ENCODE data around the gene ZMAT5.
"Not testable (repeated sequence)": the region's sequence is repeated elsewhere in the genome, so short reads cannot be mapped to it uniquely, and the experiment has no call there.

Gene ZMAT5

GRCh38 chr22:29755889-29756288 lies 10.9 kb downstream of the ZMAT5 start:
- Histone ChIP-seq H2AFZ (ENCODE audit: low read depth, low read length) (no peak overlapping the region), H3K4me2 (ENCODE audit: insufficient read depth, low read length) (no peak overlapping the region), H3K4me1 (ENCODE audit: insufficient read depth, low read length) (no peaks in the 10 kb centered on the region), H3K27me3 (ENCODE audit: insufficient read depth, low read length, poor library complexity) (no peaks in the 10 kb centered on the region), H3K79me2 (ENCODE audit: insufficient read depth, low read length) (0 out of 2 replicates have a peak, but pooled peaks cover 2% of the 10 kb centered on the region), H3K36me3 (ENCODE audit: insufficient read depth, low read length) (0 out of 2 replicates have a peak, but pooled peaks cover 3% of the 10 kb centered on the region), H3K4me3 (ENCODE audit: low read depth in 1 of 2, low read length in 2 of 2) (no peak overlapping the region), H4K20me1 (ENCODE audit: insufficient read depth, low read length) (0 out of 2 replicates have a peak, but pooled peaks cover 3% of the 10 kb centered on the region), H3K27ac (ENCODE audit: low read length) (no peak overlapping the region), H3K9ac (ENCODE audit: low read depth, low read length) (no peak overlapping the region), H3K9me3 (ENCODE audit: insufficient read depth, low read length, severe bottlenecking) (no peaks in the 10 kb centered on the region)
- TF ChIP-seq EZH2 (IDR thresholded peaks at IDR 0.05; ENCODE audit: borderline replicate concordance, low read depth, low read length, severe bottlenecking) (no peak), CTCF (IDR thresholded peaks at IDR 0.05; ENCODE audit: borderline replicate concordance, extremely low read depth, low read length, poor library complexity, severe bottlenecking) (no peak)
- ATAC-seq (ENCODE audit: insufficient read depth, low read depth) (no peak), DNase-seq (no peak)

- H3K27me3 ChIP-seq (ENCODE audit: insufficient read depth, low read length, poor library complexity); ATAC-seq (ENCODE audit: insufficient read depth, low read depth); H3K4me3 ChIP-seq (ENCODE audit: low read depth in 1 of 2, low read length in 2 of 2); H3K9ac ChIP-seq (ENCODE audit: low read depth, low read length); H3K79me2 ChIP-seq (ENCODE audit: insufficient read depth, low read length); H3K9me3 ChIP-seq (ENCODE audit: insufficient read depth, low read length, severe bottlenecking); H3K4me2 ChIP-seq (ENCODE audit: insufficient read depth, low read length); H4K20me1 ChIP-seq (ENCODE audit: insufficient read depth, low read length); DNase-seq; H3K27ac ChIP-seq (ENCODE audit: low read length); H3K4me1 ChIP-seq (ENCODE audit: insufficient read depth, low read length); H3K36me3 ChIP-seq (ENCODE audit: insufficient read depth, low read length); H2AFZ ChIP-seq (ENCODE audit: low read depth, low read length): not testable (repeated sequence)
Measured at GRCh38 chr22:29754658-29755395, 12.0 kb downstream of the ZMAT5 start.

GRCh38 chr22:29753808-29754657 lies 12.8 kb downstream of the ZMAT5 start:
- Histone ChIP-seq H3K4me2 (ENCODE audit: insufficient read depth, low read length) (no peak overlapping the region), H3K9me3 (ENCODE audit: insufficient read depth, low read length, severe bottlenecking) (no peaks in the 10 kb centered on the region), H3K4me1 (ENCODE audit: insufficient read depth, low read length) (no peaks in the 10 kb centered on the region)

More at GRCh38 chr22:29753808-29754657, 12.8 kb downstream of the ZMAT5 start:
- Histone ChIP-seq H3K27ac (ENCODE audit: low read length) (no peak overlapping the region), H3K27me3 (ENCODE audit: insufficient read depth, low read length, poor library complexity) (no peaks in the 10 kb centered on the region), H4K20me1 (ENCODE audit: insufficient read depth, low read length) (0 out of 2 replicates have a peak, but pooled peaks cover 3% of the 10 kb centered on the region), H3K79me2 (ENCODE audit: insufficient read depth, low read length) (0 out of 2 replicates have a peak, but pooled peaks cover 2% of the 10 kb centered on the region), H3K4me3 (ENCODE audit: low read depth in 1 of 2, low read length in 2 of 2) (no peak overlapping the region), H3K9ac (ENCODE audit: low read depth, low read length) (no peak overlapping the region), H2AFZ (ENCODE audit: low read depth, low read length) (no peak overlapping the region), H3K36me3 (ENCODE audit: insufficient read depth, low read length) (0 out of 2 replicates have a peak, but pooled peaks cover 7% of the 10 kb centered on the region)
- no peak for ATAC-seq (ENCODE audit: insufficient read depth, low read depth)
- no peak for DNase-seq
- no peak for TF ChIP-seq CTCF (IDR thresholded peaks at IDR 0.05; ENCODE audit: borderline replicate concordance, extremely low read depth, low read length, poor library complexity, severe bottlenecking)
- TF ChIP-seq EZH2 (IDR thresholded peaks at IDR 0.05; ENCODE audit: borderline replicate concordance, low read depth, low read length, severe bottlenecking) = no peak

Data from DND-41 (cell line).